HFFc6 (cell line): ENCODE results near the gene TCERG1L. TPM values are rescaled to one million over a fixed set of nuclear protein-coding genes. Genes with fewer than 3 reads are reported as not detected.

Experiments
- DNase-seq: peaks from one replicate; pipeline ENCODE4 v3.0.0-alpha.2; 2018
- H3K27ac Mint-ChIP-seq: 2 replicates; pipeline ENCODE4 v1.8.0; 2020; ENCODE audit warnings: mild to moderate bottlenecking, mixed read lengths
- H3K27me3 Mint-ChIP-seq: 2 replicates; pipeline ENCODE4 v1.8.0; 2021; ENCODE audit warnings: mild to moderate bottlenecking, moderate library complexity, mixed read lengths; ENCODE audit not compliant: insufficient read depth
- H3K36me3 Mint-ChIP-seq: 2 replicates; pipeline ENCODE4 v1.8.0; 2021; ENCODE audit warnings: low read depth, mixed read lengths
- H3K4me1 Mint-ChIP-seq: 2 replicates; pipeline ENCODE4 v1.8.0; 2020; ENCODE audit warnings: low read depth, mixed read lengths
- H3K4me3 Mint-ChIP-seq: 2 replicates; pipeline ENCODE4 v1.8.0; 2020; ENCODE audit warnings: mild to moderate bottlenecking, moderate library complexity, mixed read lengths
- H3K9me3 Mint-ChIP-seq: 2 replicates; pipeline ENCODE4 v1.8.0; 2020; ENCODE audit warnings: mild to moderate bottlenecking, mixed read lengths
- total RNA-seq, 6 experiments: library from RNA; stranded (reverse); fragmentation: NEBNext Ultra II Directional; extraction: Animal tissue kit (Norgen Biotek cat#: 25700); gene quantifications; 2 replicates in 1 of 6; 3 replicates in 5 of 6; pipeline ENCODE4 v1.2.3, GENCODE V29; 2021
- TF ChIP-seq, protein P1 (sequence below): fragments of 200-600 bp; sonication (generic); IDR thresholded peaks from 2 replicates; pipeline ENCODE4 v1.5.0; 2021; ENCODE audit warnings: antibody characterized with exemption, mild to moderate bottlenecking

The TCERG1L gene
- total RNA-seq, 6 experiments from 2014 or later: 0.09 TPM; not detected in 5

DNA sequence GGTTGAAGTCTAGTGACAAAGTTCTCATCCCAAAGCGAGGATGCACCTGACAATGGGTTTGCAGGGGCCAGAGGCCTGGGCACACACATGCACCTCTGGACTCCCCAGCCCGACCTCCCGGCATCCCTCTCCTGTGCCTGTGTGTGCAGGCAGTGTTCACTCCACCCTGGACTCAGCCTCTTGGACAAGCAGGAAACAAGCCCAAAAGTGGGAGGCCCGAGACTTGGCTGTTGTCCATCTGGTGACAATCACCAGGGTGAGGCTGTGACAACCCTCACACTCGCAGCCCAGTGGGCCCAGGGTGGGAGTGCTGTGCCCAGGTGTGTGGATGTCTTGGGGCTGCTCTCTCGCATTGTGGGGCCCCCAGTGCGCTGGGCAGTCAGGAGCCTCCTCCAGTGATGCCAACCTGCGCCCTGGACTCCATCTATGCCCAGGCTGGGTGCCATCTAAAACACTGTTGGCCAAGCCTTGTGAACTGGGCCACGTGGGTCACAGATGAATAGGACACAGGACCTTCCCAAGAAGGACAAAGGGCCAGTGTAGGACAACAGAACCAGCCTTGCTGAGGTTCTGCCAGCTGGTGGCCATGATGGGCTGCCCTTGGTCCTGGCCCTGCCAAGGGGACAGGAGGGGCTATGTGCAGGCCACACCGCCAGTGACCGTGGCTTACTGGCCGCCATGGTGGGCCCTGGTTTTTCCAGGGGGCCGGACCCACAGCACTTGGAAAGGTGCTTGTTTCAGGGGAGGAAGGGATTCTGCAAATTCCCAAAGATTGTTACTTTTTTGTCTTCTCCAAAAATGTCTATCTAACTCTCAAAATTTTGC, 144.3 kb downstream of the TCERG1L start:
- Mint-ChIP-seq H3K4me1 (no peaks in the 10 kb centered on the region), H3K36me3 (no peaks in the 10 kb centered on the region; the same call in none of the 2 replicates), H3K4me3 (no peak overlapping the region), H3K27me3 (no peaks in the 10 kb centered on the region), H3K9me3 (peaks cover 61% of the 10 kb centered on the region), H3K27ac (no peak overlapping the region)
- TF ChIP-seq, protein P1, sequence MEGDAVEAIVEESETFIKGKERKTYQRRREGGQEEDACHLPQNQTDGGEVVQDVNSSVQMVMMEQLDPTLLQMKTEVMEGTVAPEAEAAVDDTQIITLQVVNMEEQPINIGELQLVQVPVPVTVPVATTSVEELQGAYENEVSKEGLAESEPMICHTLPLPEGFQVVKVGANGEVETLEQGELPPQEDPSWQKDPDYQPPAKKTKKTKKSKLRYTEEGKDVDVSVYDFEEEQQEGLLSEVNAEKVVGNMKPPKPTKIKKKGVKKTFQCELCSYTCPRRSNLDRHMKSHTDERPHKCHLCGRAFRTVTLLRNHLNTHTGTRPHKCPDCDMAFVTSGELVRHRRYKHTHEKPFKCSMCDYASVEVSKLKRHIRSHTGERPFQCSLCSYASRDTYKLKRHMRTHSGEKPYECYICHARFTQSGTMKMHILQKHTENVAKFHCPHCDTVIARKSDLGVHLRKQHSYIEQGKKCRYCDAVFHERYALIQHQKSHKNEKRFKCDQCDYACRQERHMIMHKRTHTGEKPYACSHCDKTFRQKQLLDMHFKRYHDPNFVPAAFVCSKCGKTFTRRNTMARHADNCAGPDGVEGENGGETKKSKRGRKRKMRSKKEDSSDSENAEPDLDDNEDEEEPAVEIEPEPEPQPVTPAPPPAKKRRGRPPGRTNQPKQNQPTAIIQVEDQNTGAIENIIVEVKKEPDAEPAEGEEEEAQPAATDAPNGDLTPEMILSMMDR: no peak
- no peak for DNase-seq

- Mint-ChIP-seq H3K36me3 (no peaks in the 10 kb centered on the region; the same call in none of the 2 replicates), H3K9me3 (peaks cover 61% of the 10 kb centered on the region), H3K4me1 (no peaks in the 10 kb centered on the region), H3K4me3 (no peak overlapping the region), H3K27me3 (no peaks in the 10 kb centered on the region), H3K27ac (no peak overlapping the region)
- DNase-seq: no peak
- TF ChIP-seq, protein P1: no peak
Measured at GRCh38 chr10:131166486-131166885, 145.0 kb downstream of the TCERG1L start.

- H3K4me1 Mint-ChIP-seq: no peaks in the 10 kb centered on the region
- H3K27me3 Mint-ChIP-seq: no peaks in the 10 kb centered on the region
- H3K36me3 Mint-ChIP-seq: no peaks in the 10 kb centered on the region; the same call in none of the 2 replicates
- H3K9me3 Mint-ChIP-seq: peaks cover 66% of the 10 kb centered on the region
- TF ChIP-seq, protein P1: no peak
- H3K27ac Mint-ChIP-seq: no peak overlapping the region
- no peak for DNase-seq
- H3K4me3 Mint-ChIP-seq: no peak overlapping the region
Measured at GRCh38 chr10:131165092-131165491, 146.4 kb downstream of the TCERG1L start.

- TF ChIP-seq, protein P1: no peak
- Mint-ChIP-seq H3K9me3 (peaks cover 78% of the 10 kb centered on the region), H3K27ac (no peak overlapping the region)
Measured at GRCh38 chr10:131162866-131163843, 148.4 kb downstream of the TCERG1L start.

GRCh38 chr10:131162211-131162610, 149.3 kb downstream of the TCERG1L start:
- Mint-ChIP-seq H3K27me3 (no peaks in the 10 kb centered on the region; the same call in 1 of the 2 replicates), H3K4me3 (no peak overlapping the region), H3K4me1 (no peaks in the 10 kb centered on the region), H3K9me3 (peaks cover 80% of the 10 kb centered on the region), H3K36me3 (no peaks in the 10 kb centered on the region; the same call in 1 of the 2 replicates), H3K27ac (no peak overlapping the region)
- TF ChIP-seq, protein P1: no peak
- no peak for DNase-seq

More at GRCh38 chr10:131162866-131163843, 148.4 kb downstream of the TCERG1L start:
- no peaks in the 10 kb centered on the region for H3K4me1 Mint-ChIP-seq
- no peaks in the 10 kb centered on the region; the same call in 1 of the 2 replicates for H3K36me3 Mint-ChIP-seq
- H3K27me3 Mint-ChIP-seq: no peaks in the 10 kb centered on the region; the same call in 1 of the 2 replicates
- DNase-seq: no peak
- H3K4me3 Mint-ChIP-seq: no peak overlapping the region
